HG03460 (cell line): Measurements from ENCODE around the gene ZNF280C.

ENCODE experiments used
- ATAC-seq: cut with Tn5 transposase; IDR thresholded peaks from one replicate; pipeline ENCODE4 v1.9.1; 2021; ENCODE audit not compliant: unreplicated experiment

The ZNF280C gene

DNA sequence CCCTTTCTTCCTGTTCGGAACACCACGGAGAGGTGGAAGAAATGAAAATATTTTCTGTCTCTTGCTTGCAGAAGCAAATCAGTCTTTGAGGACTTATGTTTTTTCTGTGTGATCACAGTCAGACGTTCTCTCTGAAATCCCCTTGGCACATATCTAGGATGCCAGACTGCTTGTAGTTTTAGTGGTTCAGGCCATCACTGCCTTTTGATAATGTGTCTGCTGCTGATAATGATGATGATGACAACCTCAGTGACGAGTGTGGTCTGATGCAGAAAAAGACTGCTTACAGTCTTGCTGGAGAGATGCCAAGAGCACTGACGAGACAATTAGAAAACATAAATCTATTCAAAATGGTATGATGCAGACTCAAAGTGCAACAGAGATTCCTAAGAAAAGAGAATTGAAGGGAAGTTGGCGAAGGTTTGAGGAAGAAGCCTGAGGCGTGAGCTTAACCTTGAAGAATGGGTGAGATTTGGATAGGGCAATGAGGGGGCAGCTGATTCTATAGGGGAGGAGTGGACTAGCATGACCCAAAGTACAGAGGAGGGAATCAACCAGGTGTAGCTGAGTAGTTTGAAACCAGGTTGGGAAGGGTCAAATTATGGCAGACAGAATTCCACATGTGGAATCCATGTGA, 89.0 kb downstream of the ZNF280C start:
- no peak for ATAC-seq

DNA sequence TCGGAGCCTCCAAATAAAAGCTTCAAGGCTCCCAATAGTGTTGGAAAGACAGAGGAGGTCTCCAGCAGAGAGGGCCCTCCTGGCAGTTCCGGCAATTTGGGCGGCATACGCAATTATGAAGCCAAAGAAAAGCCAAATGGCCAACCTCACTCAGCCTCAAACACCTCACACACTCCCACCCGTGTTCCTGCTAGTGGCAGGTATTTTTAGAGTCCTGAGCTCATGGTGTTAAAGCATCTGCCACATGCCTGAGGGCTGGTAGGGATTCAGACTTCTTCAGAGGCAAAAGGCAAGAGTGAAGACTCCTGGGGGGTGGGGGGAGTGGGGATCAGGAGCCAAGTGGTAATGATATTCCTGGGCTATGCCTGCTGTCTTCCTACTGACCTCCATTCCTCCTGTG, 89.5 kb downstream of the ZNF280C start:
- ATAC-seq = no peak

DNA sequence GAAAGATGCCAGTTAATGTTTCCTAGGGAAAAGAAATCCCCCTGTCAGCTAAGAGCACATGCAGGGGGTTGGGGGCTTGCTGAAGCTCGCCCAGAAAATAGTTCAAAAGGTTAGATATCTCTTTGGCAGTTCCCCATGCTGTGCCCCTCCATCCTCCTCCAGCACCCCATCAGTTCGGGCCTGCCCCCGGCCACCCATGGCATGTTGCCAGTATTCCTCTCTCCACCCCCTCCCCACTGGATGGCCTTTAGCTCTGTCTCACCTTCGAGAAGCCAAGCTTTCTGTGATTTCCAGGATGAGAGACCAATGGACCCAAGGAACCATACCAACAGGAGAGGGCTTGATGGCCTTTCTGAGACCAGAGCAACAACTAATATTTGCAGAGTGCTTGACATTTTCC, 91.8 kb downstream of the ZNF280C start:
- no peak for ATAC-seq

DNA sequence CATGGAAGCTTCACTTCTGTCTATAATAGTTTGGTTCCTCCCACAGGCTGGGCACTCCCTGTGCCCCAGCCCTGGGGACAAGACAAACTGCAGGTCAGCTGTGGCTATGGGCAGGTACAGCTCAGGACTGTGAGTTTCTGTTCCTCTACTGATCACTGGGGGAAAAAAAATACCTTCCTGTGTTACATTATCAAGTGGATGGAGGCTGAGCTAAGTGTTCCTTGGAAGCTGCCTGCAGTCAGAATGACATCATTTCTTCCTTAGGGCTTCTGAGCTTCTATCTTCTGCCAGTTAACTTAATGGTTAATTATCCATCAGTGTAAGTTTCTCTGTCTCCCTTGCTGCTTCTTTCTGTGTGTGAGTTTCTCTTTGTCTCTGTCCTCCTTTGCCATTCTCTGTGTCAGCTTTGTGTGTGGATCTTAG, 92.3 kb downstream of the ZNF280C start:
- ATAC-seq = peak; percentile 72

DNA sequence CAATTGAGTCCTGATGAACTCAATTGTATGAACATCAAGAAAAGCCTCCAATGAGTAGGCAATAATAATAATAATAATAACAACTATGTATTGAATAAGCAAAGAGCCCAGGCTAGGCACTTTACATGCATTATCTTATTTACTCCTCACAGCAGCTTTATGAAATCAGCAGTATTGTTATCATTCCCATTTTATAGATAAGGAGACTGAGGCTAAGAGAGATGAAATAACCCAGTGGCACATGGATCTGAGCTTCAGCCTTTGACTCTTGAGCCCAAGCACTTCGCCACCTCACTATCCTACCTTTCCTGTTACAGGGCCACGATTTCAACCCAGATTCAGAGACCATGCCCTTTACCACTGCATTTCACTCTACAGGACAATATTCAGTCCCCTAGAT, 93.8 kb downstream of the ZNF280C start:
- no peak for ATAC-seq

DNA sequence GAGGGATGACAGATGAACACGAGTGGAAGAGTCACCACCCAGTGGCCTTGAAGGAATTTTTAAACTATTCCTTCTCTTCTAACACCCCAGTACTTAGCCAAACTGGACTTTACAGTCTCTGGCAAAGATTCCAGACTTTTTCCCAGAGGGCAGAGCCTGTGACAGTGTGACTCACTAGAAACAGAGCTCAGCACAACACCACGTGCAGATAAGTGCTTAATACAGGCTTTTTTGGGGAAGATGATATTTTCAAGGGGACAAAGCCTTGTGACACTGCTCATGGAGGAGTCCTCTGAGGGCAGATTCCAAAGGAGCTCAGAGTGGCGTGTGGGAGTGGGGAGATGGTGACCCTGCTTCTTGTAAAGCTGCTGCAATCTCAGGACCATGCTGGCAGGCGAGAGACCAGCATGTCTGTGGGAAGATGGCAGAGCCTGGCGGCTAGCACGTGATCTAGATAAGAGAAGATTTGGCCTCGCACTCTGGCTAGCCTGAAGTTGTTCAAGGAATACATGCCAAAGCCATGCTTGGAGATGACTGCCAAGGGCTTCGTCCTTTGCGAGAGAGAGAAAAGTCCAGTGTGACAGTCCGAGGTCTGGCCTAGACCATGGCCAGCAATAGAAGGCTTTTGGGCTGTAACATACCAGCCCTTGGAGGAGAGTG, 94.5 kb downstream of the ZNF280C start:
- ATAC-seq = no peak

DNA sequence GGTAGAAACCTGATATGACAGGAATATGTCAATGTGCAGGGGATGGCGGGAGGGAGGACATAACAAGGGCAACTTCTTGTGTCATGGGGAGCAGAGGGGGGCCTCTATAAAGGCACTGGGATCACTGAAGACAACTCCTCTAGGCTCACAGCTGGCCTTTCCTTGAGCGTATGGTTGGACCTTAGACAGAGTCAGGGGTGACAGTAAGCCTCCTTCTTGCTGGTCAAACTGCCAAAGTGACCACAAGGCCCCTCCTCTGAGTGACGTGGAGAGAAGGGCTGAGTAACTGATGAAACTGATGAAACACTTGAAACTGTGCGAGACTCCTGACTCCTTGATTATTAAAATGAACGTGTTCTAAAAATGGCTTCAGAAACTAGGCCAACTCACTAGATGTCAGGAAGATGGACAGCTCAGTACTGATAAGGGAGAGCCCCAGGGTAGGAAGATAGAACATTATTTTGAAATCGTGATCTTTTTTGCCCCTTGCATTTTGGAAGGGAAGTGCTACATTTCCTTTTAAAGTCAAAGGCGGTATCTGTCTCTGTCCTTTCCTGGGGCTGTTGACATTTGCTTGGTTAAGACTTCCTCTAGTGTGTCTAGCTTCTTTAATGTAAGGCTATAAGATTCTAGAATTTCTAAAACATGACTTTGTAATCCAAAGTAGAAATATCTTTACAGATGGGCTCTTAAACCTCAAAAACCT, 95.4 kb downstream of the ZNF280C start:
- ATAC-seq = peak; percentile 44

DNA sequence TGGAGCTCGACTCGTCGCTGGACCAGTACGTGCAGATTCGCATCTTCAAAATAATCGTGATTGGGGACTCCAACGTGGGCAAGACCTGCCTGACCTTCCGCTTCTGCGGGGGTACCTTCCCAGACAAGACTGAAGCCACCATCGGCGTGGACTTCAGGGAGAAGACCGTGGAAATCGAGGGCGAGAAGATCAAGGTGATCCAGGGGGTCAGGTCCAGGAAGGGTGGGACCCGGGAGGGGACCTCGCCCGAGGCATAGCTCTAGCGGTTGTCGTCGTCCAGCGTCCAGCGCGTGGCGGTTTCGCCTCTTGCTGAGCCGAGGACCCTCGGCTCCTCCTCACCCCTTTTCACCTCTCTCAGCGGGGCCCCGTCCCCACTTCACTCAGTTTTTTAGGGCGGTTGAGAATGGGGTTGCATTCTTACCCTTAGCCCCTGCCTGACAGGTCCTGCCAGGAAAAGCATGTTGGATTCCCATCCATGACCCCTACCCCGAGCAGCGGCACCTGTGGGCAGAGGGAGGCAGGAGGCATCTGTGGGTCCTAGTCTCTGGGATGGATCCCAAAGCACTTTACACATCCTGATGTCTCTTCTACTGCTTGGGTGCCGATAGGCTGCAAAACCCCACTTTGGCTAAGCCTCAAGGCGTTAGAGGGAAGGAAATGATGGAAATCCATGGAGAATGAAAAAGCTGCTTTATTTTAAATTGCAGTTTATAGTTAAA, 96.4 kb downstream of the ZNF280C start:
- no peak for ATAC-seq

DNA sequence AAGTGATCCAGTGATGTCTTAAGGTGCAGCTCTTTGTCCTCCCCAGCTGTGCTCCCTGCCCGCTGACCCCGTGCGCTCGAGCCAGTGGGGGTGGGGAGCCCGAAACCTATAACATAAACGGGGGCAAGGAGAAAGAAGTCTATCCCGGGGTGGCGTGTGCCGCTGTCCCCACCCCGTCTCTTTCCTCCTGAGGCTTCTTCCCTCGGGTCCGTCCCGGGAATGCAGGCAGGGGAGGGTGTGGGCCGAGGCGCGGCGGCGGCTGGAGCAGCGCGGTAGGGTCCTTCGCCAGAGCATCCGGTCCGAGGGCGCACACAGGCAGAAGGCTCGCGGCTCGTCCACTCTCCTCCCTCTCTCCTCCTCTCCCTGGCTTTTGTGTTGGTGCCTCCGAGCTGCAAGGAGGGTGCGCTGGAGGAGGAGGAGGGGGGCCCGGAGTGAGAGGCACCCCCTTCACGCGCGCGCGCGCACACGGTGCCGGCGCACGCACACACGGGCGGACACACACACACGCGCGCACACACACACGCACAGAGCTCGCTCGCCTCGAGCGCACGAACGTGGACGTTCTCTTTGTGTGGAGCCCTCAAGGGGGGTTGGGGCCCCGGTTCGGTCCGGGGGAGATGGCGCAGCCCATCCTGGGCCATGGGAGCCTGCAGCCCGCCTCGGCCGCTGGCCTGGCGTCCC, 97.1 kb downstream of the ZNF280C start, which contains the start of gene RAB33A:
TSS of gene RAB33A (plus strand) at position 517 of the 681 bp plus-strand sequence. CDS start at position 618, 101 bp downstream.
- ATAC-seq = peak; percentile 2

DNA sequence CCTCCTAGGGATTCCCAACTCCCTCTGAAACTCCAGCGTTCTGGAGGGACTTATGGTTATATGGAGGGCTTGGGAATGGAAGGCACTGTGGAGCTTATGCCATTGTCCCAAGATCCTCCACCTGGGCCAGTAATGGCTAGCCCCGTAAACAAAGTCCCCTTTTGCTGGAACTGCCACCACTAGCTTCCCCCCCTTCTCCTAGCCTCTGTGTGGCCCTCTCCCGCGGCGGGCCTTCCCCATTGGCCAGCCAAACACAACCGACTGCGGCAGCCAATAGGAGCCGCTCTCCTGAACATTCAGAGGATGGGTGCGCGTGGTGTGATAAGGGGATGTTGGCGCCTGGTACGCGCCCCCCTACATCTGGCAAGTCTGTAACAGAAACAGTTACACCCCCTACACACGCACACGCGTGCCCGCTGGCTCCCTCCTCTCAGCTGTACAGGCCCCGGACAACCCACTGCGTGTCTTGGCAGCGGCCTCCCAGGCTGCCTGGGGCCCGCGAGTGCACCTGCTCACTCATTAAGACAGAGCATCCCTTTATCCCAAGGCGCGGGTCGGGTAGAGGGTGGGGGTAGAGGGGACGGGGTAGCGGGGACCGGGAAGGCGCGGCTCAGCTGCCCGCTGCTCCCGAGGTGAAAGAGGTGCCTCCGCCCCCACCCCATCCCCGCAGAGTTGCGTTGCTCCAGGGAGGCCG, 97.8 kb downstream of the ZNF280C start:
- peak; percentile 75 for ATAC-seq

DNA sequence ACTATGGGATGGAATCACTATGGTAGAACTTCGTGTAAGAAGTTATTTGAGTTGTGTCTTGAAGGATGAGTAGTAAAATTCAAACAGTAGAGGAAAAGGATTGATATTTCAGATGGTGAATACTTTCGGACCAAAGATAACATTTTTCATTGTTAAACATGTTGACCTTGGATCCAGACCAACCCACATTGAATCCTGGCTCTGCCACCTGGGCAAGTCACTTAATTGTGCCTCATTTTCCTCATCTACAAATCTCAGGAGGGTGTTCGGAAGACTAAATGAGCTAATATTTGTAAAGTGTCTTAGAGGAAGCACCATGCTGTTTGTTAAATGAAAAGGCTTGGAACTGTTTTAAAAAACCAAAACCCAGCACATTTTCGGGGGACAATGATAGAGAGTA, 101.7 kb downstream of the ZNF280C start:
- ATAC-seq = no peak

DNA sequence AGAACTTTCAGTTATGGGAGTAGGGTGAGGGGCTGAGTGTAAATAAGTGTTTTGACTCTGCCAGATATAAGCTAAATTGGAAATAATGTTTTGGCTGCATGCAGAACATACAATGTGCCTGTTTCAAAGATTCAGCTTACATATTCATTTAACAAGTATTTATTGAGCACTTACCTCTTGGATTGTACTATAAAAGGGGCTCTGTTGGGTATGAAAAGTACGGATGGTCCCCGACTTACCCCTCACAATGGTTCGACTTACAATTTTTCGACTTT, 102.3 kb downstream of the ZNF280C start:
- no peak for ATAC-seq

DNA sequence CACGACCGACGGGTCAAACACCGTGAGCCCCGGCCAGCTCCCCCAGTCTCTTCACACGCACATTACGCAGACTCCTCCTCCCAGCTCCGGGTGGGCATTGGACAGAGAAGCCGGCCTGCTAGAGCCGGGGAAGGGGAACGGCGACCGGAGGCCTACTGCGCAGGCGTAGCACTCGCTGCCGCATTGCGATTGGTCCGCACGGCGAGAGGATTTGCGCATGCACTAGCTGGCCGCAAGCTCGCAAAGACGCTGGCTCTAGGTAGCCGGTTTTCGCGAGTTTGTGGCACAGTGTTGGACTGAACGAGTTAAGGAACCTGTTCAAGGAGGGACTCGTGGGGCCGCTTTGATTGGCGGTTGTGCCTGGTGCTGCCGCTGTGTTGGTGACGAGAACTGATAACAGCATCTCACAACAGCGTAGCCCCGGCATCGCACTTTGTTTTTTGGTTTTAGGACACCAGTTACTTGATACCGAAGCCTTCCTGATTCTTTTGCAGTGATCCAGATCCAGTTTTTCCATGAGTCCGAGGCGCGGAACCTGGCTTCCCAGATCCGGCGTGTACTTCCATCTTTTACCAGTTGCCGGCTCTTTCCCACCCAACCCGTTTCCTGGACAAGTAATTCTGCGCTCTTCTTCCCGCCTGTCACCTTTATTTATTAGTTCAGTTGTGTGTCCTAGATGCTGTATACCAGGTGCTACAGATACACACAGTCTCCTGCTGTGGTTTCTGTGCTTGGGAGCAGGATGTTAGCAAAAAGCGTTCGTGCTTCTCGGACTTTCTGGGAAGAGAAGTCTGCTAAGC, 102.8 kb downstream of the ZNF280C start, which contains the start of gene AIFM1:
TSS of gene AIFM1 (minus strand) at position 139 of the 800 bp plus-strand sequence. CDS start 185 bp downstream, outside the sequence.
- ATAC-seq = peak; percentile 90

DNA sequence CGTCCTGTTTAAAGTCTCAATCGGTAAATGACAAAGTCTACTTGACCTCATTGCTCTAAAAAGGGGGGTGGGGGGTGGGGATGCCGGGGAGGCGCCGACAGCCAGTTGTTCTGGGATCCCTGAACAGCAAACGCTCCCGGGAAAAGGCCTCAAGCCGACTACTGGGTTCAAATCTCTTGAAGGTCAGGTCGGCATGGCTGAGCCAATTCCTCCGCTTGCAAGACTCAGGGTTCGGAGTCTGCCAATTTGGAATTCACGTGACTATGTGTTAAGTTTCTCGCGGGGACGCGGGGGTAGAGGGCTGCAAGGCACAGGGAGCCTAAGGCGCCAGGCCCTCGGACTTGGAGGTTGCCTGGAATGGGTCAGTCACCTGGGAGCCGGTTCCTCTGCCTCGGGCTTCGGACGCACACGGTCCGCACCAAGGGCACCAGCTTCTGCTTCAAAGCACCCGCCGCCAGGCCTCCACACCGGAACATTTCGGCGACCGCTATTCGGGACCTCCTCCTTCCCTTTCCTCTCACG, 103.5 kb downstream of the ZNF280C start:
- ATAC-seq = no peak

DNA sequence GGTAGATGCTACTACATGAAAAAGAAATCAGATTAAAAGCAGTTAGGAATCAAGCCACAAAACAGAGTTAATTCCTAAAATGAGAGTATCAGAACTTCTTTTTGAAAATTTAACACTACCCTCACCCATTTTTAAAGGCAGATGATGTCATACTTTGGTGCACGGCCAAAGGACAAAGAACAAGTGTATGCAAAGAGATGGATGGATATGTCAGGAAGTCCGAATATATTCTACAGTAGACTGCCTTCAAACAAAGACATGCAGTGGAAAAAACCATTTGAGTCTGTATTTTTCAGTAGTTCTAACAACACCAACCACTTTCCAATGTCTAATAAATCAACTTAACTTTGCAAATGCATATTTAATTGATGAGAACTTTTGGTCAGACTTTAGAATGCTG, 105.3 kb downstream of the ZNF280C start:
- no peak for ATAC-seq

DNA sequence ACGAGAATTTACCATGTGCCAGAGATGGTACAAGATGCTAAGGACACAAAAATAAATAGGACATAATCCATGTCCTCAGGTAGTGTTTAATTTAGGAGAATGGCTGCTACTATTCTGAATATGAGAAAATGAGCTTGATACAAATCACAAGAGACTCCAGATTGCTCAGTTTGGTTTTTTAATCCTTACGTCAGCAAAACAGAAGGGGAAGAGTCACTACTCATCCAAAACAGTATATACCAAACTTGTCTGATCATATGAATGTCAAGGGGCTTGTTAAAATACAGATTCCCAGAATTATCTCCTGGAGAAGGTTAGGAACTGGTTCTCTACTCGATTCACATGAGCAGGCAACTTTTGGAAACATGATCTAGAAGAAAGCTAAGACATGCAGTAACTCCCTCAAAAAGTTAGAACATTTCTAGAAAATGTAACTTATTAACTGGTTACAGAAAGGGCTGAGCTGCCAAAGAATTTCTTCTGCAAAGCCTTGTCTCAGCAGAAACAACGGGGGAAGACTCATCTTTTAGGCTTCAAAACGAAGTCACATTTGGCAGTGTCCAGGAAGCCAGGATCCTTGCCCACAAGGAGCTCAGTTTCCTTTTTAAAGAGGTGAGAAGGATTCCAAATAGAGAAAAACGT, 106.5 kb downstream of the ZNF280C start:
- ATAC-seq = no peak

DNA sequence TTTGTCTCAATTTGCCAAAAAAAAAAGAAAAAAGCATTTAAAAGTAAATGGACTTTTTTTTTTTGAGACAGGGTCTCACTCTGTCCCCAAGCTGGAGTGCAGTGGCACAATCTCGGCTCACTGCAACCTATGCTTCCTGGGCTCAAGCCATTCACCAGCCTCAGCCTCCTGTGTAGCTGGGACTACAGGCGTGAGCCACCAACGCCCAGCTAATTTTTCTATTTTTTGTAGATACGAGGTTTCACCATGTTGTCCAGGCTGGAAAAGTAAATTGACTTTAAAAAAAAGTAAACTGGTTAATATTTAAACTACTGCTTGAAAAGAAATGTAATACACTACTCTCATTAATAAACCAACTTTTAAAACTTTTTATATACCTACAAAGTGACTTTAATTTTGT, 108.9 kb downstream of the ZNF280C start:
- ATAC-seq = no peak

DNA sequence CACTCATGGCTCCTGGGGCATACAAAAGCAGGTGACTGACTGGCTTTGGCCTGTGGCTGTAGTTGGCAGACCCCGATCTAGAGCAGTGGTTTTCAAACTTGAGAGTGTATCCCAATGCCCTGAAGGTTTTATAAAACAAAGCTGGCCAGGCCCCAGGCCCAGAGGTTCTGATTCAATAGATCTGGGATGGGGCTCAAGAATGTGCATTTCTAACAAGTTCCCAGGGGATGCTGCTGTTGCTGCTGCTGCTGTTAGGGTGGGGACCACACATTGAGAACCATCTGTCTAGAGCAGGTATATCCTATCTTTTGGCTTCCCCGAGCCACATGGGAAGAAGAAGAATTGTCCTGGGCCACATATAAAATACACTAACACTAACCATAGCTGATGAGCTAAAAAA, 110.4 kb downstream of the ZNF280C start:
- no peak for ATAC-seq

DNA sequence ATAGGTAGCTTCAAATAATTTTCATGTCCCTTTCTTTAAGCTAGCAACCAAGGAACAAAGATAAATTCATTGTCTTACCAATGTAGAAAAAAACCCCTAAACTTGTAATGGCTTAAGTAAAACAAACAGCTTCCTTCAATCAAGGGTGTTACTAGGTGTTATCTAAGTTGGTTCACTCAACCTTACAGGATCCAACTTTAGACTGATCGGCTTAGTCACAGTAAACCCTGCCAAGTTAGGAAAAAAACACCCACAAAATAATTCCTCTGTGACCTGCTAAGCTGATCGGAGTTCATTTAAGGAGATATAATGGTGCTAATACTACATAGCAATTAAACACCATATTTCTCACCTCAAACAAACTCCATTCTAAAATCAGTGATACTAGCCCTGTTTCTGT, 113.1 kb downstream of the ZNF280C start:
- ATAC-seq = no peak
